ENCODE measurements around the gene INPP4A. TPM values are rescaled to one million over a fixed set of nuclear protein-coding genes. Genes with fewer than 3 reads are reported as not detected.

The INPP4A gene
- total and polyA plus RNA-seq, 2 donors (not counting 3 experiments of a cell fraction or from before 2014, with no cell fraction given): 14.9 to 28.8 TPM

DNA sequence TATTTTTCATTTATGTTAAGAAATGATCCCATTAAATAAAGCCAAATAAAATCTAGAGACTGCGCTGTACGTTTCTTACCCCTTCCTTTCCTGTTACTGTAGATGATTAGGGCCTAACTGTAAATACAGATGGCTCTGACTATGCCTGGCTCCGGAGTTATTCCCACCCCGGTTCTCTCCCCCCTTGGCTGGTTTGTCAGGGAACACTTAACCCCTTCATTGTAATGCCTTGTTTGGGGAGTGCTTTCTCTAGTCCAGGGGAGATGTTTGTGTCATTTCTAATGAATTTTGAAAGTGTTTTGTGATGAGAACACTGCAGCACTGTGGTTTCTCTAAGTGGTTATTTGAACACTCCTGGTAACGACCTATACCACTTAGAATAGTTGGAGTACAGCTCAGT, 172.5 kb downstream of the INPP4A start:
- no peaks in the 10 kb centered on the region for H3K27me3 ChIP-seq (ENCODE audit: control insufficient read depth in 2 of 2, insufficient read depth in 2 of 2, low read length in 2 of 2)
- no peak overlapping the region for H2AFZ ChIP-seq (ENCODE audit: low read depth, low read length)
- dilution Hi-C loops (cut with MboI; ENCODE audit: extremely low pct_ligation_motif_present, low sequenced_read_pairs) (no loop called here), intact Hi-C loops (cut with micrococcal nuclease) (no loop called here)
- DNase-seq (ENCODE audit: low read depth, low spot score) (no peak), FAIRE-seq (no peak)
- no TSS peak for BruUV-seq (replicated peaks)
- H3K36me3 ChIP-seq (ENCODE audit: control insufficient read depth in 2 of 2, extremely low read depth in 1 of 2, insufficient read depth in 2 of 2, low read length in 2 of 2): peaks cover 17 to 28% of the 10 kb centered on the region in 2 experiments
- H3K4me1 ChIP-seq (ENCODE audit: control insufficient read depth, extremely low read depth, insufficient read depth, low read length): no peaks in the 10 kb centered on the region
- no peaks in the 10 kb centered on the region for H4K20me1 ChIP-seq (replicated peaks; ENCODE audit: control insufficient read depth, extremely low read depth, insufficient read depth, low read length)
- peak; percentile 5 for TF ChIP-seq POLR2AphosphoS5 (IDR thresholded peaks at IDR 0.05; ENCODE audit: insufficient read depth, low read depth, low read length)
- no peak for TF ChIP-seq MYC (IDR thresholded peaks at IDR 0.05; ENCODE audit: low read depth, low read length)
- CTCF ChIA-PET: no interaction called here
- H3K9me3 ChIP-seq (replicated peaks; ENCODE audit: control insufficient read depth, insufficient read depth, low read length): no peaks in the 10 kb centered on the region
- POLR2A ChIA-PET: no interaction called here
- H3K4me2 ChIP-seq (ENCODE audit: insufficient read depth, low read length): no peak overlapping the region
- H3K9me1 ChIP-seq (replicated peaks; ENCODE audit: control insufficient read depth, extremely low read depth, insufficient read depth, low read length): no peaks in the 10 kb centered on the region
- H3K79me2 ChIP-seq (ENCODE audit: control insufficient read depth, insufficient read depth, low read length): peaks cover 2% of the 10 kb centered on the region
- H3K4me3 ChIP-seq (replicated peaks in 1 of 3; ENCODE audit: insufficient read depth in 1 of 3, low read depth in 1 of 3, low read length in 3 of 3): no peak overlapping the region
- H3K9ac ChIP-seq (replicated peaks; ENCODE audit: extremely low read depth, insufficient read depth, low read length): no peak overlapping the region
- no peak overlapping the region for H3K27ac ChIP-seq (ENCODE audit: insufficient read depth, low read depth, low read length)

DNA sequence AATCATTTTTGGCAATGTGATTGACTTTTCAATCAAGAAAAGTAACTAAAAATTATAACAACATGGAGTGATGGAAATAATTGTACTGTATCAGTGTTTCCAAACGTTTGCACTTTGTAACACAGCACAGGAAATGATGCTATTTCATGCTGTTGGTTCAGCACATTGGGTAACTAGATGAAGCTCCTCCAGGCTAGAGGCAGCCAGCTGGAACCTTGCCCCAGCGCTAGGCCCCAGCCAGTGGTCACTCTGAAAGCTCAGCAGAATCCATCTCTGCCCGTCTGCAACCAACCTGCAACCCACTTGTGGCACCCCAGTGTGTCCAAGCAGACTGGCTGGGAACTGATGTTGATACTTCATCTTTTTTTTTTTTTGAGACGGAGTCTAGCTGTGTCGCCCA, 179.0 kb downstream of the INPP4A start:
- Histone ChIP-seq H4K20me1 (replicated peaks; ENCODE audit: control insufficient read depth, extremely low read depth, insufficient read depth, low read length) (no peaks in the 10 kb centered on the region), H3K4me3 (replicated peaks in 1 of 3; ENCODE audit: insufficient read depth in 1 of 3, low read depth in 1 of 3, low read length in 3 of 3) (no peak overlapping the region), H3K79me2 (ENCODE audit: control insufficient read depth, insufficient read depth, low read length) (no peaks in the 10 kb centered on the region), H3K27me3 (ENCODE audit: control insufficient read depth in 2 of 2, insufficient read depth in 2 of 2, low read length in 2 of 2) (no peaks in the 10 kb centered on the region), H3K27ac (ENCODE audit: insufficient read depth, low read depth, low read length) (no peak overlapping the region), H2AFZ (ENCODE audit: low read depth, low read length) (no peak overlapping the region), H3K4me2 (ENCODE audit: insufficient read depth, low read length) (no peak overlapping the region), H3K36me3 (ENCODE audit: control insufficient read depth in 2 of 2, extremely low read depth in 1 of 2, insufficient read depth in 2 of 2, low read length in 2 of 2) (peaks cover 3 to 8% of the 10 kb centered on the region in 2 experiments), H3K4me1 (ENCODE audit: control insufficient read depth, extremely low read depth, insufficient read depth, low read length) (no peaks in the 10 kb centered on the region), H3K9me3 (replicated peaks; ENCODE audit: control insufficient read depth, insufficient read depth, low read length) (no peaks in the 10 kb centered on the region), H3K9ac (replicated peaks; ENCODE audit: extremely low read depth, insufficient read depth, low read length) (no peak overlapping the region), H3K9me1 (replicated peaks; ENCODE audit: control insufficient read depth, extremely low read depth, insufficient read depth, low read length) (no peaks in the 10 kb centered on the region)
- FAIRE-seq (no peak), DNase-seq (ENCODE audit: low read depth, low spot score) (peak; percentile 74)
- intact Hi-C loops (cut with micrococcal nuclease): no loop called here
- CTCF ChIA-PET: interaction anchor here (1.1 to 1.2 kb wide), 2 partner anchors 9 to 26 kb away, joined by 3 read pairs; no protein-coding TSS in a partner anchor
- TF ChIP-seq POLR2A (IDR thresholded peaks at IDR 0.05; ENCODE audit: low read depth, low read length) (no peak), MYC (IDR thresholded peaks at IDR 0.05; ENCODE audit: low read depth, low read length) (no peak), GATA2 (IDR thresholded peaks at IDR 0.05; ENCODE audit: insufficient read depth, insufficient read length, low read depth, low read length) (no peak), EZH2 (IDR thresholded peaks at IDR 0.05; ENCODE audit: borderline replicate concordance, low read depth, low read length, severe bottlenecking) (no peak), JUN (IDR thresholded peaks at IDR 0.05; ENCODE audit: borderline replicate concordance, insufficient read depth, insufficient read length, low read depth) (no peak), FOS (IDR thresholded peaks at IDR 0.05; ENCODE audit: borderline replicate concordance, insufficient read depth, low read length) (no peak)
- TF ChIP-seq, protein P1, sequence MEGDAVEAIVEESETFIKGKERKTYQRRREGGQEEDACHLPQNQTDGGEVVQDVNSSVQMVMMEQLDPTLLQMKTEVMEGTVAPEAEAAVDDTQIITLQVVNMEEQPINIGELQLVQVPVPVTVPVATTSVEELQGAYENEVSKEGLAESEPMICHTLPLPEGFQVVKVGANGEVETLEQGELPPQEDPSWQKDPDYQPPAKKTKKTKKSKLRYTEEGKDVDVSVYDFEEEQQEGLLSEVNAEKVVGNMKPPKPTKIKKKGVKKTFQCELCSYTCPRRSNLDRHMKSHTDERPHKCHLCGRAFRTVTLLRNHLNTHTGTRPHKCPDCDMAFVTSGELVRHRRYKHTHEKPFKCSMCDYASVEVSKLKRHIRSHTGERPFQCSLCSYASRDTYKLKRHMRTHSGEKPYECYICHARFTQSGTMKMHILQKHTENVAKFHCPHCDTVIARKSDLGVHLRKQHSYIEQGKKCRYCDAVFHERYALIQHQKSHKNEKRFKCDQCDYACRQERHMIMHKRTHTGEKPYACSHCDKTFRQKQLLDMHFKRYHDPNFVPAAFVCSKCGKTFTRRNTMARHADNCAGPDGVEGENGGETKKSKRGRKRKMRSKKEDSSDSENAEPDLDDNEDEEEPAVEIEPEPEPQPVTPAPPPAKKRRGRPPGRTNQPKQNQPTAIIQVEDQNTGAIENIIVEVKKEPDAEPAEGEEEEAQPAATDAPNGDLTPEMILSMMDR (IDR thresholded peaks at IDR 0.05; ENCODE audit: extremely low read depth in 1 of 2, insufficient read depth in 1 of 2, low read depth in 1 of 2, low read length in 2 of 2): no peak
- TF ChIP-seq, protein P2, sequence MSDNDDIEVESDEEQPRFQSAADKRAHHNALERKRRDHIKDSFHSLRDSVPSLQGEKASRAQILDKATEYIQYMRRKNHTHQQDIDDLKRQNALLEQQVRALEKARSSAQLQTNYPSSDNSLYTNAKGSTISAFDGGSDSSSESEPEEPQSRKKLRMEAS (IDR thresholded peaks at IDR 0.05; ENCODE audit: insufficient read depth, insufficient read length): no peak
- BruUV-seq (replicated peaks): no TSS peak
- POLR2A ChIA-PET: no interaction called here
- dilution Hi-C loops (cut with MboI; ENCODE audit: extremely low pct_ligation_motif_present, low sequenced_read_pairs): no loop called here

All from endothelial cell of umbilical vein (primary cell).